OCI-LY3 (cell line): ENCODE data around the gene UBE3B.

Experiments used
- CTCF ChIP-seq: fragments of 200-600, 300-600 bp; sonication (generic); IDR thresholded peaks from 2 replicates; pipeline ENCODE4 v1.5.1; 2014; ENCODE audit warnings: antibody characterized with exemption, low read length, low read depth
- EZH2phosphoT487 ChIP-seq: fragments of 200-600 bp; shearing (Covaris generic); IDR thresholded peaks from 2 replicates; pipeline ENCODE4 v1.6.1; 2018; ENCODE audit warnings: antibody characterized with exemption, mixed run types, low read depth

GRCh38 chr12:109480356-109480755, 2.9 kb downstream of the UBE3B start:
- TF ChIP-seq CTCF = no peak
- TF ChIP-seq EZH2phosphoT487 = no peak
